ENCODE measurements around the gene BRD4.

Gene BRD4

DNA sequence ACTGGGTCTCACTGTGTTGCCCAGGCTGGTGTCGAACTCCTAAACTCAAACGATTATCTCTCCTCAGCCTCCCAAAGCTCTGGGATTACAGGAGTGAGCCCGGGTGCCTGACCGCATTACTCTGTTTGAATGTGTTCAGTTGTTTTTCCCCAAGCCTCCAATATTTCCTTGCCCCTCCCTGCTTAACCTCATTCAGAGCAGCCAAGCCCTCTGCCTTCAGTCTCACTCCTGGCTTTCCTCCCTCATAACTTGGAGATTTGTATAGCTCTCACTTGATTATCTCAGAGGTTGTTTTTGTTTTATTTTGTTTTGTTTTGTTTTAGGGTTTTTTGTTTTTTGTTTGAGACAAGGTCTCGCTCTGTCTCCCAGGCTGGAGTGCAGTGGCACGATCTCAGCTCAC lies 111.5 kb downstream of the BRD4 start:
- CTCF ChIA-PET: no interaction called here
- POLR2A ChIA-PET: interaction anchor here (0.5 to 1.2 kb wide), 3 partner anchors 25 to 1101 kb away, joined by 3 to 6 read pairs (median 4); no protein-coding TSS in a partner anchor
- H3K9me3 ChIP-seq (ENCODE audit: control insufficient read depth, insufficient read depth, low read depth, low read length): no peaks in the 10 kb centered on the region
- H3K27ac ChIP-seq (ENCODE audit: extremely low read depth, low read depth, low read length): no peak overlapping the region
- no peaks in the 10 kb centered on the region for H3K4me1 ChIP-seq (ENCODE audit: control insufficient read depth, insufficient read depth, low read length)
- no peak overlapping the region for H3K4me3 ChIP-seq (ENCODE audit: low read depth, low read length)
- TF ChIP-seq ZNF202 (tag by site-specific recombination; IDR thresholded peaks at IDR 0.05; ENCODE audit: borderline replicate concordance) (no peak), ZNF324 (tag by site-specific recombination; IDR thresholded peaks at IDR 0.05) (no peak), KLF8 (tag by site-specific recombination; IDR thresholded peaks at IDR 0.05) (no peak), ZNF416 (tag by site-specific recombination; IDR thresholded peaks at IDR 0.05) (no peak), ZFP69B (tag by site-specific recombination; IDR thresholded peaks at IDR 0.05) (no peak), ZNF624 (tag by site-specific recombination; IDR thresholded peaks at IDR 0.05) (no peak), ZNF19 (tag by site-specific recombination; IDR thresholded peaks at IDR 0.05; ENCODE audit: low read depth) (no peak), ZNF555 (tag by site-specific recombination; conservative IDR thresholded peaks at IDR 0.05) (no peak), GLI4 (tag by site-specific recombination; IDR thresholded peaks at IDR 0.05) (no peak), ZNF10 (tag by site-specific recombination; IDR thresholded peaks at IDR 0.05) (no peak), GFI1B (tag by site-specific recombination; IDR thresholded peaks at IDR 0.05) (no peak), SETDB1 (IDR thresholded peaks at IDR 0.05; ENCODE audit: insufficient read length, low read length) (no peak), SP2 (tag by site-specific recombination; IDR thresholded peaks at IDR 0.05) (no peak)
- TF ChIP-seq, protein P1, sequence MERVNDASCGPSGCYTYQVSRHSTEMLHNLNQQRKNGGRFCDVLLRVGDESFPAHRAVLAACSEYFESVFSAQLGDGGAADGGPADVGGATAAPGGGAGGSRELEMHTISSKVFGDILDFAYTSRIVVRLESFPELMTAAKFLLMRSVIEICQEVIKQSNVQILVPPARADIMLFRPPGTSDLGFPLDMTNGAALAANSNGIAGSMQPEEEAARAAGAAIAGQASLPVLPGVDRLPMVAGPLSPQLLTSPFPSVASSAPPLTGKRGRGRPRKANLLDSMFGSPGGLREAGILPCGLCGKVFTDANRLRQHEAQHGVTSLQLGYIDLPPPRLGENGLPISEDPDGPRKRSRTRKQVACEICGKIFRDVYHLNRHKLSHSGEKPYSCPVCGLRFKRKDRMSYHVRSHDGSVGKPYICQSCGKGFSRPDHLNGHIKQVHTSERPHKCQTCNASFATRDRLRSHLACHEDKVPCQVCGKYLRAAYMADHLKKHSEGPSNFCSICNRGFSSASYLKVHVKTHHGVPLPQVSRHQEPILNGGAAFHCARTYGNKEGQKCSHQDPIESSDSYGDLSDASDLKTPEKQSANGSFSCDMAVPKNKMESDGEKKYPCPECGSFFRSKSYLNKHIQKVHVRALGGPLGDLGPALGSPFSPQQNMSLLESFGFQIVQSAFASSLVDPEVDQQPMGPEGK (tag by site-specific recombination; IDR thresholded peaks at IDR 0.05): no peak
- TF ChIP-seq, protein P2, sequence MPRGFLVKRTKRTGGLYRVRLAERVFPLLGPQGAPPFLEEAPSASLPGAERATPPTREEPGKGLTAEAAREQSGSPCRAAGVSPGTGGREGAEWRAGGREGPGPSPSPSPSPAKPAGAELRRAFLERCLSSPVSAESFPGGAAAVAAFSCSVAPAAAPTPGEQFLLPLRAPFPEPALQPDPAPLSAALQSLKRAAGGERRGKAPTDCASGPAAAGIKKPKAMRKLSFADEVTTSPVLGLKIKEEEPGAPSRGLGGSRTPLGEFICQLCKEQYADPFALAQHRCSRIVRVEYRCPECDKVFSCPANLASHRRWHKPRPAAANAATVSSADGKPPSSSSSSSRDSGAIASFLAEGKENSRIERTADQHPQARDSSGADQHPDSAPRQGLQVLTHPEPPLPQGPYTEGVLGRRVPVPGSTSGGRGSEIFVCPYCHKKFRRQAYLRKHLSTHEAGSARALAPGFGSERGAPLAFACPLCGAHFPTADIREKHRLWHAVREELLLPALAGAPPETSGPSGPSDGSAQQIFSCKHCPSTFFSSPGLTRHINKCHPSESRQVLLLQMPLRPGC (tag by site-specific recombination; IDR thresholded peaks at IDR 0.05): no peak
- TF ChIP-seq, protein P3, sequence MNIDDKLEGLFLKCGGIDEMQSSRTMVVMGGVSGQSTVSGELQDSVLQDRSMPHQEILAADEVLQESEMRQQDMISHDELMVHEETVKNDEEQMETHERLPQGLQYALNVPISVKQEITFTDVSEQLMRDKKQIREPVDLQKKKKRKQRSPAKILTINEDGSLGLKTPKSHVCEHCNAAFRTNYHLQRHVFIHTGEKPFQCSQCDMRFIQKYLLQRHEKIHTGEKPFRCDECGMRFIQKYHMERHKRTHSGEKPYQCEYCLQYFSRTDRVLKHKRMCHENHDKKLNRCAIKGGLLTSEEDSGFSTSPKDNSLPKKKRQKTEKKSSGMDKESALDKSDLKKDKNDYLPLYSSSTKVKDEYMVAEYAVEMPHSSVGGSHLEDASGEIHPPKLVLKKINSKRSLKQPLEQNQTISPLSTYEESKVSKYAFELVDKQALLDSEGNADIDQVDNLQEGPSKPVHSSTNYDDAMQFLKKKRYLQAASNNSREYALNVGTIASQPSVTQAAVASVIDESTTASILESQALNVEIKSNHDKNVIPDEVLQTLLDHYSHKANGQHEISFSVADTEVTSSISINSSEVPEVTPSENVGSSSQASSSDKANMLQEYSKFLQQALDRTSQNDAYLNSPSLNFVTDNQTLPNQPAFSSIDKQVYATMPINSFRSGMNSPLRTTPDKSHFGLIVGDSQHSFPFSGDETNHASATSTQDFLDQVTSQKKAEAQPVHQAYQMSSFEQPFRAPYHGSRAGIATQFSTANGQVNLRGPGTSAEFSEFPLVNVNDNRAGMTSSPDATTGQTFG (tag by site-specific recombination; IDR thresholded peaks at IDR 0.05; ENCODE audit: borderline replicate concordance): no peak
- no peaks in the 10 kb centered on the region for H3K36me3 ChIP-seq (ENCODE audit: control insufficient read depth in 2 of 2, insufficient read depth in 1 of 2, low read length in 2 of 2)

DNA sequence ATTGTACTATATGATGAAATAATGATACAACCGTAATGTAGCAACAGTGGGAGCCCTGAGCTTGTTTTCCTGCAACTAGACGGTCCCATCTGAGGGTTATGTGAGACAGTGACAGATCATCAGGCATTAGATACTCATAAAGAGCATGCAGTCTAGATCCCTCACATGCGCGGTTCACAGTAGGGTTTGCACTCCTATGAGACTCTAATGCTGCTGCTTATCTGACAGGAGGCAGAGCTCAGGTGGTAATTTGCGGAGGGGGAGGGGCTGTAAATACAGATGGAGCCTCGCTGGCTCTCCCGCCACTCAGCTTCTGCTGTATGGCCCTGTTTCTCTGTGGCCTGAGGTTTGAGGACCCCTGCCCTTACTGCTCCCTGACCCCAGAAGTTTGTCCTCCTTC lies 113.8 kb downstream of the BRD4 start:
- POLR2A ChIA-PET: no interaction called here
- no peaks in the 10 kb centered on the region for H3K4me1 ChIP-seq (ENCODE audit: control insufficient read depth, insufficient read depth, low read length)
- TF ChIP-seq ZNF121 (tag by site-specific recombination; IDR thresholded peaks at IDR 0.05): no peak
- TF ChIP-seq, protein P4, sequence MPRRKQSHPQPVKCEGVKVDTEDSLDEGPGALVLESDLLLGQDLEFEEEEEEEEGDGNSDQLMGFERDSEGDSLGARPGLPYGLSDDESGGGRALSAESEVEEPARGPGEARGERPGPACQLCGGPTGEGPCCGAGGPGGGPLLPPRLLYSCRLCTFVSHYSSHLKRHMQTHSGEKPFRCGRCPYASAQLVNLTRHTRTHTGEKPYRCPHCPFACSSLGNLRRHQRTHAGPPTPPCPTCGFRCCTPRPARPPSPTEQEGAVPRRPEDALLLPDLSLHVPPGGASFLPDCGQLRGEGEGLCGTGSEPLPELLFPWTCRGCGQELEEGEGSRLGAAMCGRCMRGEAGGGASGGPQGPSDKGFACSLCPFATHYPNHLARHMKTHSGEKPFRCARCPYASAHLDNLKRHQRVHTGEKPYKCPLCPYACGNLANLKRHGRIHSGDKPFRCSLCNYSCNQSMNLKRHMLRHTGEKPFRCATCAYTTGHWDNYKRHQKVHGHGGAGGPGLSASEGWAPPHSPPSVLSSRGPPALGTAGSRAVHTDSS (tag by site-specific recombination; IDR thresholded peaks at IDR 0.05): no peak
- TF ChIP-seq, protein P2 (tag by site-specific recombination; IDR thresholded peaks at IDR 0.05): no peak
- TF ChIP-seq ZNF138 (tag by site-specific recombination; IDR thresholded peaks at IDR 0.05; ENCODE audit: borderline replicate concordance): no peak
- TF ChIP-seq ZNF610 (tag by site-specific recombination; IDR thresholded peaks at IDR 0.05; ENCODE audit: borderline replicate concordance): no peak
- no peak for TF ChIP-seq ZNF530 (tag by site-specific recombination; IDR thresholded peaks at IDR 0.05; ENCODE audit: low read depth)
- TF ChIP-seq SP7 (tag by site-specific recombination; IDR thresholded peaks at IDR 0.05): no peak
- no peak for TF ChIP-seq MZF1 (tag by site-specific recombination; IDR thresholded peaks at IDR 0.05; ENCODE audit: borderline replicate concordance)
- CTCF ChIA-PET: no interaction called here
- no peaks in the 10 kb centered on the region for H3K36me3 ChIP-seq (ENCODE audit: control insufficient read depth in 2 of 2, insufficient read depth in 1 of 2, low read length in 2 of 2)
- no peak overlapping the region for H3K4me3 ChIP-seq (ENCODE audit: low read depth, low read length)
- H3K9me3 ChIP-seq (ENCODE audit: control insufficient read depth, insufficient read depth, low read depth, low read length): no peaks in the 10 kb centered on the region
- no peak overlapping the region for H3K27ac ChIP-seq (ENCODE audit: extremely low read depth, low read depth, low read length)

Measured in HEK293 (cell line).